HepG2 (cell line): ENCODE measurements around the gene CRISP3. TPM values are rescaled to one million over a fixed set of nuclear protein-coding genes. Genes with fewer than 3 reads are reported as not detected.

ENCODE experiments used
- ELF4 ChIP-seq: sonication (generic); formaldehyde crosslinking; IDR thresholded peaks from 2 replicates; pipeline ENCODE4 v1.5.0; 2020; ENCODE audit warnings: missing genetic modification reagents, mild to moderate bottlenecking, moderate library complexity, borderline replicate concordance
- HDAC2 ChIP-seq: sonication (generic); formaldehyde crosslinking; IDR thresholded peaks from 2 replicates; pipeline ENCODE4 v1.4.0; 2020; ENCODE audit warnings: missing genetic modification reagents
- HOXA5 ChIP-seq: sonication (generic); formaldehyde crosslinking; IDR thresholded peaks from 2 replicates; pipeline ENCODE4 v1.4.0; 2020; ENCODE audit warnings: missing genetic modification reagents
- IKZF5 ChIP-seq: IDR thresholded peaks from 2 replicates; pipeline ENCODE4 v1.6.1; 2018; ENCODE audit warnings: missing genetic modification reagents, mild to moderate bottlenecking, missing compliant biosample characterization
- KLF6 ChIP-seq: IDR thresholded peaks from 2 replicates; pipeline ENCODE4 v1.8.0; 2016; ENCODE audit warnings: missing biosample characterization, missing genetic modification reagents
- NFIC ChIP-seq: IDR thresholded peaks from 2 replicates; pipeline ENCODE4 v1.6.1; 2012; ENCODE audit warnings: mild to moderate bottlenecking, low read length, inconsistent platforms
- NFKBIZ ChIP-seq: IDR thresholded peaks from 2 replicates; pipeline ENCODE4 v1.6.1; 2018; ENCODE audit warnings: missing genetic modification reagents, missing compliant biosample characterization
- NR2F6 ChIP-seq, 2 experiments: IDR thresholded peaks; 2 replicates each; pipeline ENCODE4 v1.6.1; 2016; ENCODE audit warnings: antibody characterized with exemption in 1 of 2, mild to moderate bottlenecking in 1 of 2
- PPARG ChIP-seq: conservative IDR thresholded peaks from 2 replicates; pipeline ENCODE4 v1.6.1; 2016; ENCODE audit warnings: missing biosample characterization, missing genetic modification reagents
- RARA ChIP-seq: IDR thresholded peaks from 2 replicates; pipeline ENCODE4 v1.6.1; 2016; ENCODE audit warnings: missing genetic modification reagents, missing compliant biosample characterization
- SMC3 ChIP-seq: IDR thresholded peaks from 2 replicates; pipeline ENCODE4 v1.6.1; 2011; ENCODE audit warnings: low read length, improper control_type of control experiment
- SP140L ChIP-seq: sonication (generic); formaldehyde crosslinking; IDR thresholded peaks from 2 replicates; pipeline ENCODE4 v1.4.0; 2020; ENCODE audit warnings: missing genetic modification reagents, borderline replicate concordance
- TFDP1 ChIP-seq: IDR thresholded peaks from 2 replicates; pipeline ENCODE4 v1.6.1; 2016; ENCODE audit warnings: missing compliant biosample characterization, missing genetic modification reagents, borderline replicate concordance
- THAP11 ChIP-seq: IDR thresholded peaks from 2 replicates; pipeline ENCODE4 v1.6.1; 2016; ENCODE audit warnings: missing biosample characterization, missing genetic modification reagents
- ZFP1 ChIP-seq: IDR thresholded peaks from 2 replicates; pipeline ENCODE4 v1.6.1; 2016
- ZKSCAN8 ChIP-seq: IDR thresholded peaks from 2 replicates; pipeline ENCODE4 v1.6.1; 2016; ENCODE audit warnings: borderline replicate concordance, missing genetic modification reagents, missing compliant biosample characterization
- ZNF264 ChIP-seq: sonication (generic); formaldehyde crosslinking; IDR thresholded peaks from 2 replicates; pipeline ENCODE4 v1.4.0; 2020; ENCODE audit warnings: missing genetic modification reagents
- ZNF441 ChIP-seq: sonication (generic); formaldehyde crosslinking; IDR thresholded peaks from 2 replicates; pipeline ENCODE4 v1.7.0; 2021; ENCODE audit warnings: missing genetic modification reagents, borderline replicate concordance
- ZNF510 ChIP-seq: sonication (generic); formaldehyde crosslinking; IDR thresholded peaks from 2 replicates; pipeline ENCODE4 v1.4.0; 2020; ENCODE audit warnings: low read depth, mild to moderate bottlenecking, missing genetic modification reagents
- ZSCAN31 ChIP-seq: sonication (generic); formaldehyde crosslinking; IDR thresholded peaks from 2 replicates; pipeline ENCODE4 v1.5.0; 2020; ENCODE audit warnings: low read depth, mild to moderate bottlenecking, missing genetic modification reagents
- polyA plus RNA-seq, 8 experiments: library from polyadenylated mRNA; depleted of rRNA in 3 of 8; stranded (reverse) in 7 of 8; unstranded in 1 of 8; fragments of >200 nt; fragmentation: Illumina TruSeq in 4 of 8; extraction: Trizol in 4 of 8; gene quantifications; 2 replicates each; pipeline versions ENCODE4 v1.2.1 to v1.2.3, GENCODE V29; 2011 to 2016; ENCODE audit warnings: low read depth in 4 of 8, missing spikeins in 1 of 8, mixed read lengths in 1 of 8; ENCODE audit not compliant: insufficient read depth in 1 of 8
- total RNA-seq, 5 experiments: library from RNA; depleted of rRNA; stranded (reverse); fragments of >200 nt; fragmentation: Illumina TruSeq; extraction: Trizol; gene quantifications; 2 replicates each; pipeline ENCODE4 v1.2.3, GENCODE V29; 2016; ENCODE audit warnings: low read depth in 1 of 5
- TF ChIP-seq, protein P1 (sequence below): sonication (generic); formaldehyde crosslinking; IDR thresholded peaks from 2 replicates; pipeline ENCODE4 v1.5.1; 2020; ENCODE audit warnings: mild to moderate bottlenecking, missing genetic modification reagents
- TF ChIP-seq, protein P2 (sequence below): sonication (generic); formaldehyde crosslinking; IDR thresholded peaks from 2 replicates; pipeline ENCODE4 v1.5.1; 2020; ENCODE audit warnings: missing genetic modification reagents, mild to moderate bottlenecking, borderline replicate concordance
- TF ChIP-seq, protein P3 (sequence below): sonication (generic); formaldehyde crosslinking; IDR thresholded peaks from 2 replicates; pipeline ENCODE4 v1.9.0; 2022; ENCODE audit warnings: missing genetic modification reagents, mild to moderate bottlenecking, borderline replicate concordance

The CRISP3 gene
- total and polyA plus RNA-seq, 2 of the 13 experiments (the other 11 are each of a cell fraction or from before 2014, with no cell fraction given): not detected

DNA sequence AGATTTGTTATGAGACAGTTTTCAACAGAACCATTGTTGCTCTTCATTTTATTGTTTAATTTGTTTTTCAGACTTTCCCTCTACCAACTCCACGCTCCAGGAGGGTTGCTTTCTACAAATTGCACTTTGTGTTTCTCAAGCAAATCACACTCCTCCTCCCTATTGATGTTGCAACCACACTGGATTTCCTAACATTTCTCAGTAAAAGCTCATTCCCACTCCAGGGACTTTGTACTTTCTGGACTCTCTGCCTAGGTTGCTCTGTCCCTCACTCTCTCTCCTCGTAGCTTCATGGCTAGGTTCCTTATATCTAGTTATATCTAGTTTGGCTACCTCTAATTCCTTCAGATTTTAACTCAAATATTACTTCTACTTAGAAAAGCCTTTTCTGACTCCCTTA lies 22.6 kb upstream of the CRISP3 start (continued):
- TF ChIP-seq, protein P1, sequence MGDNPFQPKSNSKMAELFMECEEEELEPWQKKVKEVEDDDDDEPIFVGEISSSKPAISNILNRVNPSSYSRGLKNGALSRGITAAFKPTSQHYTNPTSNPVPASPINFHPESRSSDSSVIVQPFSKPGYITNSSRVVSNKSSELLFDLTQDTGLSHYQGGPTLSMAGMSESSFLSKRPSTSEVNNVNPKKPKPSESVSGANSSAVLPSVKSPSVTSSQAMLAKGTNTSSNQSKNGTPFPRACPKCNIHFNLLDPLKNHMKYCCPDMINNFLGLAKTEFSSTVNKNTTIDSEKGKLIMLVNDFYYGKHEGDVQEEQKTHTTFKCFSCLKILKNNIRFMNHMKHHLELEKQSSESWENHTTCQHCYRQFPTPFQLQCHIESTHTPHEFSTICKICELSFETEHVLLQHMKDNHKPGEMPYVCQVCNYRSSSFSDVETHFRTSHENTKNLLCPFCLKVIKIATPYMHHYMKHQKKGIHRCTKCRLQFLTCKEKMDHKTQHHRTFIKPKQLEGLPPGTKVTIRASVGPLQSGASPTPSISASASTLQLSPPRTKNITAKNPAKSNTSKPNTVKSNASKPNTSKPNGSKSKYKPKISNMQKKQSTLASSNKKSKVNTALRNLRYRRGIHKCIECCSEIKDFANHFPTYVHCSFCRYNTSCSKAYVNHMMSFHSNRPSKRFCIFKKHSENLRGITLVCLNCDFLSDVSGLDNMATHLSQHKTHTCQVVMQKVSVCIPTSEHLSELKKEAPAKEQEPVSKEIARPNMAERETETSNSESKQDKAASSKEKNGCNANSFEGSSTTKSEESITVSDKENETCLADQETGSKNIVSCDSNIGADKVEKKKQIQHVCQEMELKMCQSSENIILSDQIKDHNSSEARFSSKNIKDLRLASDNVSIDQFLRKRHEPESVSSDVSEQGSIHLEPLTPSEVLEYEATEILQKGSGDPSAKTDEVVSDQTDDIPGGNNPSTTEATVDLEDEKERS (CRISPR knock-in tag): peak; percentile 53; the same call in 1 of the 2 replicates
- peak; percentile 45; the same call in 1 of the 2 replicates for TF ChIP-seq SMC3
- TF ChIP-seq ZFP1: peak; percentile 73; the same call in 1 of the 2 replicates
- 0 out of 2 replicates have a peak, but pooled peaks have one; percentile 27 for TF ChIP-seq IKZF5 (CRISPR knock-in tag)
- TF ChIP-seq PPARG (CRISPR knock-in tag): peak; percentile 35; the same call in 1 of the 2 replicates
- TF ChIP-seq ZNF510: no peak
- TF ChIP-seq, protein P2, sequence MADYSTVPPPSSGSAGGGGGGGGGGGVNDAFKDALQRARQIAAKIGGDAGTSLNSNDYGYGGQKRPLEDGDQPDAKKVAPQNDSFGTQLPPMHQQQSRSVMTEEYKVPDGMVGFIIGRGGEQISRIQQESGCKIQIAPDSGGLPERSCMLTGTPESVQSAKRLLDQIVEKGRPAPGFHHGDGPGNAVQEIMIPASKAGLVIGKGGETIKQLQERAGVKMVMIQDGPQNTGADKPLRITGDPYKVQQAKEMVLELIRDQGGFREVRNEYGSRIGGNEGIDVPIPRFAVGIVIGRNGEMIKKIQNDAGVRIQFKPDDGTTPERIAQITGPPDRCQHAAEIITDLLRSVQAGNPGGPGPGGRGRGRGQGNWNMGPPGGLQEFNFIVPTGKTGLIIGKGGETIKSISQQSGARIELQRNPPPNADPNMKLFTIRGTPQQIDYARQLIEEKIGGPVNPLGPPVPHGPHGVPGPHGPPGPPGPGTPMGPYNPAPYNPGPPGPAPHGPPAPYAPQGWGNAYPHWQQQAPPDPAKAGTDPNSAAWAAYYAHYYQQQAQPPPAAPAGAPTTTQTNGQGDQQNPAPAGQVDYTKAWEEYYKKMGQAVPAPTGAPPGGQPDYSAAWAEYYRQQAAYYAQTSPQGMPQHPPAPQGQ (CRISPR knock-in tag): no peak
- peak; percentile 73 for TF ChIP-seq THAP11
- TF ChIP-seq ZNF441 (CRISPR knock-in tag): peak; percentile 42; the same call in 1 of the 2 replicates
- TF ChIP-seq RARA: peak; percentile 50
- peak; percentile 62; the same call in 1 of the 2 replicates for TF ChIP-seq ZKSCAN8 (CRISPR knock-in tag)
- TF ChIP-seq ELF4 (CRISPR knock-in tag): no peak
- TF ChIP-seq SP140L (CRISPR knock-in tag): peak; percentile 96; the same call in 1 of the 2 replicates
- peak; percentile 66 for TF ChIP-seq NFIC
- TF ChIP-seq HOXA5 (CRISPR knock-in tag): peak; percentile 83; the same call in 1 of the 2 replicates
- TF ChIP-seq NFKBIZ (CRISPR knock-in tag): peak; percentile 90
- TF ChIP-seq ZNF264 (CRISPR knock-in tag): peak; percentile 89; the same call in 1 of the 2 replicates
- peak; percentile 75; the same call in 1 of the 2 replicates for TF ChIP-seq HDAC2 (CRISPR knock-in tag)
- TF ChIP-seq, protein P3, sequence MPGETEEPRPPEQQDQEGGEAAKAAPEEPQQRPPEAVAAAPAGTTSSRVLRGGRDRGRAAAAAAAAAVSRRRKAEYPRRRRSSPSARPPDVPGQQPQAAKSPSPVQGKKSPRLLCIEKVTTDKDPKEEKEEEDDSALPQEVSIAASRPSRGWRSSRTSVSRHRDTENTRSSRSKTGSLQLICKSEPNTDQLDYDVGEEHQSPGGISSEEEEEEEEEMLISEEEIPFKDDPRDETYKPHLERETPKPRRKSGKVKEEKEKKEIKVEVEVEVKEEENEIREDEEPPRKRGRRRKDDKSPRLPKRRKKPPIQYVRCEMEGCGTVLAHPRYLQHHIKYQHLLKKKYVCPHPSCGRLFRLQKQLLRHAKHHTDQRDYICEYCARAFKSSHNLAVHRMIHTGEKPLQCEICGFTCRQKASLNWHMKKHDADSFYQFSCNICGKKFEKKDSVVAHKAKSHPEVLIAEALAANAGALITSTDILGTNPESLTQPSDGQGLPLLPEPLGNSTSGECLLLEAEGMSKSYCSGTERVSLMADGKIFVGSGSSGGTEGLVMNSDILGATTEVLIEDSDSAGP (CRISPR knock-in tag): no peak
- TF ChIP-seq ZSCAN31: no peak
- TF ChIP-seq NR2F6 (IDR thresholded peaks at IDR 0.05): no peak
- TF ChIP-seq NR2F6 (CRISPR knock-in tag; IDR thresholded peaks at IDR 0.05): peak; percentile 66
- 0 out of 2 replicates have a peak, but pooled peaks have one; percentile 34 for TF ChIP-seq TFDP1 (CRISPR knock-in tag)
- TF ChIP-seq KLF6 (CRISPR knock-in tag): peak; percentile 93
